Activated CD4-positive, alpha-beta memory T cell treated with anti-CD3 and anti-CD28 coated beads, Interleukin-2, amount 10 ng/mL, durations not matched to agents 7 days and 5 days (primary cell): Measurements from ENCODE around the gene CHST15. TPM values are rescaled to one million over a fixed set of nuclear protein-coding genes. Genes with fewer than 3 reads are reported as not detected.

ENCODE experiments used
- total RNA-seq, 2 experiments: library from RNA; stranded (reverse); gene quantifications; one replicate each; pipeline ENCODE4 v1.2.3, GENCODE V29; 2021

Gene CHST15
- total RNA-seq, 2 experiments from 2014 or later = 0.10 to 0.20 TPM

Other genes starting within 250 kb of the CHST15 start
- not detected for gene CPXM2, start 201.8 kb downstream of the CHST15 start, total RNA-seq